Measurements from ENCODE around the gene LINGO1. TPM values are rescaled to one million over a fixed set of nuclear protein-coding genes. Genes with fewer than 3 reads are reported as not detected.

Gene LINGO1
- total and polyA plus RNA-seq, 2 of the 8 experiments (the other 6 are each of a cell fraction or from before 2014, with no cell fraction given), result 57.1 to 114 TPM

DNA sequence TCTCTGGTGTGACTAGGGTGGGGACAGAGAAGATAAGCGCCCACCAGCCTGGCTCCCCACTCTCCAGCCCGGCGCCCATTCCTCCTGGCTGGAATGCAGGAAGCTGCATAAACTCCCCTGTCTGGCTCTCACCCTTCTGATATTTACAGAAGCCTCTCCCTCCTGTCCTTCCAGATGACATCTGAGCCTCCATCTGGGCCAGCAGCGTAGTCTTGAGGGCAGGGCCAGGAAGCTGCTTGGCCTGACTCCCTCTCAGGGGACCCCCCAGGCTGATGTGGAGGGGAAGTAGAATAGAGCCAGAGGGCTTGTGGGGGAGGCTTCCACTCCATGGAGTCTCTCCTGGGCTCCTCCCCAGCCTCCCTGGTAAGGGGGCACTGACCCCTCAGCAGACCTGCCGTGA, 49.9 kb downstream of the LINGO1 start:
- Histone ChIP-seq H2BK5ac (ENCODE audit: low read depth, low read length) (no peak overlapping the region), H3K9ac (replicated peaks in 1 of 4; ENCODE audit: extremely low read depth in 1 of 4, low read depth in 3 of 4, low read length in 3 of 4) (no peak overlapping the region), H3K27ac (ENCODE audit: low read depth, low read length) (no peak overlapping the region), H3K4me1 (replicated peaks in 1 of 4; ENCODE audit: control insufficient read depth in 3 of 4, insufficient read depth in 4 of 4, low read length in 3 of 4) (no peaks in the 10 kb centered on the region; a peak in 3 of 7 replicates), H2BK12ac (ENCODE audit: low read depth, low read length) (no peak overlapping the region), H4K5ac (ENCODE audit: insufficient read length, low read depth, low read length) (no peak overlapping the region), H3K18ac (ENCODE audit: extremely low read depth, low read length) (no peak overlapping the region), H3K4ac (replicated peaks; ENCODE audit: insufficient read length, low read depth, low read length) (no peak overlapping the region), H4K91ac (replicated peaks; ENCODE audit: insufficient read length, low read length) (no peak overlapping the region), H3K79me1 (ENCODE audit: low read depth, low read length) (no peaks in the 10 kb centered on the region), H3K4me3 (ENCODE audit: extremely low read depth in 1 of 4, insufficient read depth in 2 of 4, low read depth in 3 of 4, low read length in 4 of 4) (no peak overlapping the region), H2BK15ac (ENCODE audit: low read length) (no peak overlapping the region), H3K9me3 (ENCODE audit: insufficient read depth in 2 of 2, low read depth in 1 of 2, low read length in 1 of 2) (no peaks in the 10 kb centered on the region), H3K79me2 (ENCODE audit: control insufficient read depth in 1 of 2, insufficient read depth in 2 of 2, low read length in 2 of 2) (no peaks in the 10 kb centered on the region), H3K36me3 (ENCODE audit: control insufficient read depth in 2 of 4, insufficient read depth in 4 of 4, low read length in 3 of 4) (no peaks in the 10 kb centered on the region), H4K20me1 (replicated peaks in 1 of 2; ENCODE audit: control insufficient read depth in 1 of 2, insufficient read depth in 2 of 2, low read length in 2 of 2) (no peaks in the 10 kb centered on the region), H2BK120ac (replicated peaks; ENCODE audit: low read depth, low read length) (no peak overlapping the region), H3K4me2 (ENCODE audit: insufficient read depth in 1 of 2, low read depth in 2 of 2, low read length in 2 of 2) (no peak overlapping the region), H3K27me3 (replicated peaks in 1 of 4; ENCODE audit: control insufficient read depth in 3 of 4, extremely low read depth in 1 of 4, insufficient read depth in 3 of 4, low read length in 3 of 4) (no peaks in the 10 kb centered on the region), H3K56ac (replicated peaks; ENCODE audit: insufficient read length, low read depth, low read length) (no peak overlapping the region), H2BK20ac (ENCODE audit: low read length) (no peak overlapping the region), H2AK5ac (ENCODE audit: low read depth, low read length) (no peak overlapping the region), H4K8ac (ENCODE audit: extremely low read depth, insufficient read depth, low read length) (no peak overlapping the region), H3K23ac (ENCODE audit: insufficient read length) (no peak overlapping the region), H2AFZ (ENCODE audit: low read length) (no peak overlapping the region), H3K23me2 (ENCODE audit: low read depth, low read length) (no peaks in the 10 kb centered on the region), H3K14ac (ENCODE audit: insufficient read length) (no peak overlapping the region)
- 90% methylated on average over 5 of the region's 5 CpGs; no CpG with 5 or more reads in 1 of the 2 experiments for WGBS, 2 experiments (ENCODE audit: extremely low coverage in 1 of 2, insufficient coverage in 1 of 2, insufficient read length in 1 of 2, insufficient replicate concordance in 2 of 2, low coverage in 1 of 2, low lambda C conversion rate in 2 of 2, missing lambda C conversion rate in 1 of 2)
- no peak for DNase-seq (ENCODE audit: low read depth in 1 of 2, low spot score in 2 of 2)
- no peak for FAIRE-seq
- ChIA-PET CTCF (ENCODE audit: partially characterized antibody) (interaction anchor here (7.2 kb wide), 1 partner anchor 12 kb away, joined by 74 read pairs; no protein-coding TSS in a partner anchor), POLR2A (ENCODE audit: partially characterized antibody) (no interaction called here)
- TF ChIP-seq BRCA1 (IDR thresholded peaks at IDR 0.05; ENCODE audit: low read depth, low read length) (no peak), GTF2F1 (IDR thresholded peaks at IDR 0.05; ENCODE audit: borderline replicate concordance, low read depth, low read length) (no peak), EZH2 (IDR thresholded peaks at IDR 0.05; ENCODE audit: low read depth, low read length, severe bottlenecking) (no peak), TAF7 (optimal IDR thresholded peaks at IDR 0.05; ENCODE audit: borderline replicate concordance, low read depth, low read length) (no peak), TCF12 (IDR thresholded peaks at IDR 0.05; ENCODE audit: low read depth, low read length) (no peak)
- TF ChIP-seq, protein P1, sequence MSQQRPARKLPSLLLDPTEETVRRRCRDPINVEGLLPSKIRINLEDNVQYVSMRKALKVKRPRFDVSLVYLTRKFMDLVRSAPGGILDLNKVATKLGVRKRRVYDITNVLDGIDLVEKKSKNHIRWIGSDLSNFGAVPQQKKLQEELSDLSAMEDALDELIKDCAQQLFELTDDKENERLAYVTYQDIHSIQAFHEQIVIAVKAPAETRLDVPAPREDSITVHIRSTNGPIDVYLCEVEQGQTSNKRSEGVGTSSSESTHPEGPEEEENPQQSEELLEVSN (IDR thresholded peaks at IDR 0.05), result no peak

Data from H1 (cell line).